Measurements from ENCODE around the gene CBY3. TPM values are rescaled to one million over a fixed set of nuclear protein-coding genes. Genes with fewer than 3 reads are reported as not detected.
A peak's percentile ranks its signal among the peaks of the same experiment; 100 is the strongest.

CBY3 gene
- total RNA-seq (2016; rRNA removed; fragmentation: Illumina TruSeq; extraction: Trizol) = not detected in 2 replicates
- not detected in 2 replicates for total RNA-seq (2016; cell fraction: cytosol; rRNA removed; fragmentation: Illumina TruSeq; extraction: Trizol; ENCODE audit: low read depth)
- not detected in 2 replicates for total RNA-seq (2016; cell fraction: insoluble cytoplasmic fraction; rRNA removed; fragmentation: Illumina TruSeq; extraction: Trizol)
- total RNA-seq (2016; cell fraction: membrane; rRNA removed; fragmentation: Illumina TruSeq; extraction: Trizol) = not detected in 2 replicates
- total RNA-seq (2016; cell fraction: nucleus; rRNA removed; fragmentation: Illumina TruSeq; extraction: Trizol) = not detected in 2 replicates
- not detected in 2 replicates for polyA plus RNA-seq (2011; rRNA removed)
- not detected in 2 replicates for polyA plus RNA-seq (2011; cell fraction: cytosol; rRNA removed)
- polyA plus RNA-seq (2011; cell fraction: nucleus; rRNA removed) = not detected in 2 replicates
- not detected in 2 replicates for polyA plus RNA-seq (2012)
- not detected in 2 replicates for polyA plus RNA-seq (2016; cell fraction: cytosol; fragmentation: Illumina TruSeq; extraction: Trizol; ENCODE audit: low read depth)
- polyA plus RNA-seq (2016; cell fraction: insoluble cytoplasmic fraction; fragmentation: Illumina TruSeq; extraction: Trizol; ENCODE audit: low read depth) = not detected in 2 replicates
- polyA plus RNA-seq (2016; cell fraction: membrane; fragmentation: Illumina TruSeq; extraction: Trizol; ENCODE audit: low read depth) = not detected in 2 replicates
- not detected in 2 replicates for polyA plus RNA-seq (2016; cell fraction: nucleus; fragmentation: Illumina TruSeq; extraction: Trizol; ENCODE audit: insufficient read depth, low read depth)
- polyA minus RNA-seq (2011; rRNA and poly(A)+ RNA removed; ENCODE audit: low replicate concordance) = not detected in 2 replicates
- polyA minus RNA-seq (2011; cell fraction: cytosol; rRNA and poly(A)+ RNA removed) = not detected in 2 replicates
- not detected in 2 replicates for polyA minus RNA-seq (2011; cell fraction: nucleus; rRNA and poly(A)+ RNA removed)
- Bru-seq, nascent RNA = percentile 17 among the genes with signal in this experiment
- percentile 18 among the genes with signal in this experiment for BruChase-seq, experiment 1, labeled RNA remaining after a 6-hour chase
- not detected for BruChase-seq, experiment 2, labeled RNA remaining after a 2-hour chase
- long read RNA-seq, experiment 1 = 0 reads
- long read RNA-seq, experiment 2 = 0 reads

GRCh38 chr5:179680780-179681401, at the start of gene CBY3:
CBY3 (minus strand) TSS chr5:179681034; CDS start chr5:179680918, 116 bp downstream.
- Histone ChIP-seq H3K27ac (ENCODE audit: extremely low read length, insufficient read depth, low read length) (peak within 1 kb of the TSS; percentile 87), H3K9me3 (ENCODE audit: low read length) (no peaks in the 10 kb centered on the region), H4K20me1 (ENCODE audit: insufficient read depth, low read length) (no peaks in the 10 kb centered on the region), H3K4me3 (replicated peaks in 1 of 3; ENCODE audit: insufficient read depth in 1 of 3, low read depth in 2 of 3, low read length in 3 of 3) (peak within 1 kb of the TSS; percentile 19 to 51 (median 19); a peak in 4 of 6 replicates), H3K79me2 (ENCODE audit: insufficient read depth, low read length) (peaks cover 24% of the 10 kb centered on the region), H2AFZ (ENCODE audit: low read length) (peak within 1 kb of the TSS; percentile 52), H3K9ac (ENCODE audit: insufficient read depth, low read depth, low read length) (peak within 1 kb of the TSS; percentile 65), H3K4me2 (ENCODE audit: low read depth, low read length) (peak within 1 kb of the TSS; percentile 76), H3K4me1 (ENCODE audit: insufficient read depth, low read length) (peaks cover 77% of the 10 kb centered on the region), H3K36me3 (replicated peaks in 1 of 2; ENCODE audit: control insufficient read depth in 1 of 2, insufficient read depth in 2 of 2, low read length in 2 of 2) (no peaks in the 10 kb centered on the region), H3K27me3 (ENCODE audit: control insufficient read depth in 1 of 2, insufficient read depth in 2 of 2, low read length in 2 of 2) (no peaks in the 10 kb centered on the region; a peak in 1 of 5 replicates)
- intact Hi-C loops (cut with micrococcal nuclease; ENCODE audit: unreplicated experiment) (loop anchor here (1.0 kb wide), 1 partner anchor 17 kb away; the partner anchor contains the start of gene CANX), in situ Hi-C loops (cut with HindIII; ENCODE audit: extremely low pct_ligation_motif_present, low pct_unique_long_range_greater_than_20kb) (no loop called here)
- peak; percentile 54 for ATAC-seq
- DNase-seq (ENCODE audit: low spot score) = peak; percentile 46
- BruUV-seq (replicated peaks) = no TSS peak
- WGBS (ENCODE audit: low lambda C conversion rate) = 12% methylated on average over 4 of the region's 5 CpGs
- FAIRE-seq = no peak
- CTCF ChIA-PET (ENCODE audit: low intra/inter-chr PET ratio, low total read pairs) = no interaction called here
- POLR2A ChIA-PET = interaction anchor here (0.7 to 4.4 kb wide), 20 partner anchors 9 to 145 kb away, joined by 3 to 55 read pairs (median 4); partner anchors contain the start of genes CANX, HNRNPH1, MAML1 and RUFY1
- TF ChIP-seq ZNF616 (CRISPR knock-in tag; IDR thresholded peaks at IDR 0.05; ENCODE audit: low read depth) = no peak
- 0 out of 2 replicates have a peak, but pooled peaks have one; percentile 5 for TF ChIP-seq POLR2AphosphoS5 (IDR thresholded peaks at IDR 0.05; ENCODE audit: low read depth, low read length)
- peak; percentile 21; the same call in 1 of the 2 replicates for TF ChIP-seq ZMYM3 (CRISPR knock-in tag; IDR thresholded peaks at IDR 0.05)
- TF ChIP-seq TOE1 (CRISPR knock-in tag; IDR thresholded peaks at IDR 0.05) = no peak
- 0 out of 2 replicates have a peak, but pooled peaks have one; percentile 34 for TF ChIP-seq ARID4A (CRISPR knock-in tag; IDR thresholded peaks at IDR 0.05; ENCODE audit: borderline replicate concordance)
- TF ChIP-seq ZBTB25 (CRISPR knock-in tag; IDR thresholded peaks at IDR 0.05) = no peak
- 0 out of 2 replicates have a peak, but pooled peaks have one; percentile 27 for TF ChIP-seq HNF1B (CRISPR knock-in tag; IDR thresholded peaks at IDR 0.05)
- 0 out of 2 replicates have a peak, but pooled peaks have one; percentile 11 for TF ChIP-seq DRAP1 (CRISPR knock-in tag; IDR thresholded peaks at IDR 0.05)
- no peak for TF ChIP-seq CCAR2 (optimal IDR thresholded peaks at IDR 0.05; ENCODE audit: low read depth, low read length)
- TF ChIP-seq NONO (IDR thresholded peaks at IDR 0.05) = no peak
- 0 out of 2 replicates have a peak, but pooled peaks have one; percentile 31 for TF ChIP-seq NONO (CRISPR knock-in tag; conservative IDR thresholded peaks at IDR 0.05)

Data from HepG2 (cell line).